ENCODE results near the gene TRAK1.

TRAK1 gene

DNA sequence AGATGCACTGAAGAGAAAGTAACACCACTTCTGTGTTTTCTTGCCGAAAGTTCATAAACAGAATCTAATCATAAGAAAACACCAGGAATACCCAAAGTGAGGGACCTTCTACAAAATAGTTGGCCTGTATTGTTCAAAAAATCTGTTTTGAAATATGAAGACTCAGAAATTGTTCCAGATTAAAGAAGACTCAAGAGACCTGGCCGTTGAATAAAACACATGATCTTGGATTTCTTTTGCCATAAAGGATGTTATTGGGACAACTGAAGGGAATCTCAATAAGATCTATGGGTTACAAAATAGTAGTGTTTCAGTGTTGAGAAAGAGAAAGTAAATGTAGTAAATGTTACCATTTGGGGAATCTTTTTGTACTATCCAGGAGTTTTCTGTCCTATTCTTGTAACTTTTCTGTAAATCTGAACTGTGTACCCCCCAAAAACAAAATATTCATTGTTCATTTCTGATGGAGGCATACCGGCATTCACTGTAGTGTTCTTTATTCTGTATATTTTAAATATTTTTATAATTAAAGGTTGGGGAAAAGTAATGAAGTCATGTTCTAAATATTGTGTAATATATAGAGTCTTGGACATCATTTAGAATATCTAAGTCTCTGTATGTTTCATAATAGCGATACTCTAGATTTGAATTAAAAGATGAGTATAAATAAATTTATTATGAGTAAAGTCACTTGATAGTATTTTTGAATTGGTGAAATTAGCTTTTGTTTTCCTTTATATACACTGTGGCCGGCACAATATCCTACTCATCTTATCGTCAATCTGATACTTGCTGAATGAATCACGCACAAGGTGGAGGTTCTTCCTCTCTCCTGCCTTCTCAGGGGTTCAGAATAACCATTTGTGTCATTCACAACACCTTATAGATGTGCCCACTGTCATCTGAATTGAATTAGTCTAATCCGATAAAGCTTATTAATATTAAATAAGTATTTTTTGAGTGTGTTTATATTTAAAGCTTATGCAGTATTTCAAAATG is 66.7 kb downstream of the TRAK1 start:
- no peak for DNase-seq

DNA sequence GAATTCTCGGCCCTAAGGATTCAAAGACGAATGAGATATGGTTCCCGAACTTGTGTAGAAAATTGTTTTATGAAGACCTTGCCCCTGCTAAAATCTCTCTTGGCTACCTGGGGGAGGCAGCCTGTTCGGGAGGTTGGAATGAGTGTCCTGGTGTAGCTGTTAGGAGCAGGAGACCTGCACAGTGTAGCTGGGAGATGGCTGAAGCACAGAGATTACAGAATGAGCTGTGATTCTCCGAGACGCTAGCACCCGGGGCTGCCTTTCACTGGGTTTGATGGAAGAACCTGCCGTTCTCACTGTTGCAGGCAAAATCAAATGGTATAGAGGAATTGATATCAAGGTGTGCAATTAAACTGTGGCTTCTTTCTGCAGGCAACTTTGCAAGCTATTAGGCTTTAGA is 68.0 kb downstream of the TRAK1 start:
- DNase-seq: no peak

- DNase-seq: no peak
Measured at GRCh38 chr3:42159706-42160472, 68.7 kb downstream of the TRAK1 start.

GRCh38 chr3:42161050-42161935 is 70.1 kb downstream of the TRAK1 start:
- no peak for DNase-seq

- no peak for DNase-seq
Measured at GRCh38 chr3:42162462-42162861, 71.3 kb downstream of the TRAK1 start.

GRCh38 chr3:42163622-42164244 is 72.6 kb downstream of the TRAK1 start:
- DNase-seq: no peak

DNA sequence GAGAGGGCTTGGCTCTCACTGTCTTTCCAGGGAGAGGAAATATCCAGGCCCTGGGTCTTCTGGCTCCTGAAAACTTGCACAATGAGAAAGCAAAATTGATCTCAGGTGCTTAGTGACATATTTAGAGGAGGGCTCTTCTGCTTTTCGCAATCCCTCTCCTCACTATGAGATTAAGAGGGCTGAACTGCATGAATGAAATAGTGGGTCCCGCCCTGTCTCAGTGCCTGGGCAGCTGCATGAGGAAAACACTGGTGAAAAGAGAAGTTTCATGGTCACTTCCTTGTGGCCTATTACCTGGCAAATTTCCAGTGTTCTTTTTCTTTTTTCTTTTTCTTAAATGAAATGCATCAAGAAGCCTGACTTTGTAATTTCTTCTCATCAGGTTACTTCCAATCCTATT is 73.5 kb downstream of the TRAK1 start:
- DNase-seq: no peak

GRCh38 chr3:42165211-42165610 is 74.1 kb downstream of the TRAK1 start:
- DNase-seq: no peak

DNA sequence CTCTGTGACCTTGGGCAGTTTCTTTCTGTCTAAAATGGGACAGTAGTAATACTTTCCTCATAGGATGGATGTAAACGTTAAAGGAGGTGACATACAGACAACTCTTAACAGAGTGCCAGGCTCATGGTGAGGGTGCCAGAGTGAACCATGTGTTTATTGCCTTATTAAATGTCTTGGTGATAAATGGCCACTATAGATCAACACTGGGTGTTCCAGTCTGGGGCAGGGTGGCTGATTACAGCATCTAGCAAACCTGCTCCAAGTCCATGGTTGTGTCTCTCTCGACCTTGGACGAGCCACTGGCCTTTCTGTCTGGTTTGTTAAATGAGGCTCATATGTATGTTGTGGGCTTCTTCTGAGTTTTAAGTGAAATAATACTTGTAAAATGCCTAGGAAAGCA is 75.1 kb downstream of the TRAK1 start:
- DNase-seq: no peak

DNA sequence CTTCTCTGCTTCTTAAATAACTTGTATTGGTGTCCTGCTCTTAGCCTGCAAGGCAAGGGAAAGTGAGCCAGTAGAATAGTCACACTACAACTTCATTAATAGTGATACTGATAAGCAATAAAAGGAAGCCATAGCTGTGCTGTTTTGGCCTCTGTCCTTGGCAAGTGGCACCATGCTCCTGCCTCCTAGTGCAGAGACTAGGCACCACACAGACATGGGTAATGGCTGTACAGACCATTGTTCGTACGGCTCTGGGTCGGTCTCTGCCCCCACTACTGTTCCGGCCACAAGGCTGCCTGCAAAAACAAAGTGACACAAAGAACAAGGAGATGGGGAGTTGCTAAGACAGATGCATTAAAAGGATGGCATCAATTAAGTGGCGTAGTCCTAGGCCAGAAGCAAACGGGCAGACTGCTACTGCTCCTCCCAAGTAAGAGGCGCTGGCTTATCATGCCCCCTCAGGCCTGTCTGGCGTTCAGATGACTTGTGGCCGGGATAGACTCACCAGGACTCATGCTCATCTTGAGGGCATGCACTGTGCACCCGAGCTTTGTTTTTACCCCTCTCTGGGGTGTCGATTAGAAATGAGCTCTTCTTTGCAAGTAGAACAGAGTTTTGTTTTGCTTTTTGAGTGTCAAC is 75.6 kb downstream of the TRAK1 start:
- DNase-seq: peak in 3 of 14 donors; percentile 25 to 34 (median 27)

- DNase-seq: no peak
Measured at GRCh38 chr3:42169579-42170120, 78.5 kb downstream of the TRAK1 start.

GRCh38 chr3:42172047-42172654 is 81.0 kb downstream of the TRAK1 start:
- DNase-seq: no peak

DNA sequence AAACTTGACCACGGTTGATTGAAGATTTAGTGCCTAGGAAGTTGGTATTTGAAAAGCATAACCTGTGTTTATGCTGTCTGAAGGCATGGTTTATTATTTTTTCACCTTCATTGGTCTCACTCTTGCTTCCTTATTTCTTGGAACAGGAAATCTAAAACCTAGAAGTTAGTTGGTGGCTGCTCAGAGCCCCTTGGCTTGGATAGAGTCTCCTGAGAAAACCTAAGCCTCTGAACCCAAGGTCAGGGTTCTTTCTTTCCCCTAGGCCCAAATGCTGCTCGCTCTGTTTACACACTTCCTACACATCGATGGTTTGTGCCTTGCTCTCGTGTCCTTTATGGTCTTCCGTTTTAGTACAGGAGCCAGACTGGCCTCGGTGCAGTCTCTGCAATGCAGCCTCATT is 82.2 kb downstream of the TRAK1 start:
- DNase-seq: no peak

DNA sequence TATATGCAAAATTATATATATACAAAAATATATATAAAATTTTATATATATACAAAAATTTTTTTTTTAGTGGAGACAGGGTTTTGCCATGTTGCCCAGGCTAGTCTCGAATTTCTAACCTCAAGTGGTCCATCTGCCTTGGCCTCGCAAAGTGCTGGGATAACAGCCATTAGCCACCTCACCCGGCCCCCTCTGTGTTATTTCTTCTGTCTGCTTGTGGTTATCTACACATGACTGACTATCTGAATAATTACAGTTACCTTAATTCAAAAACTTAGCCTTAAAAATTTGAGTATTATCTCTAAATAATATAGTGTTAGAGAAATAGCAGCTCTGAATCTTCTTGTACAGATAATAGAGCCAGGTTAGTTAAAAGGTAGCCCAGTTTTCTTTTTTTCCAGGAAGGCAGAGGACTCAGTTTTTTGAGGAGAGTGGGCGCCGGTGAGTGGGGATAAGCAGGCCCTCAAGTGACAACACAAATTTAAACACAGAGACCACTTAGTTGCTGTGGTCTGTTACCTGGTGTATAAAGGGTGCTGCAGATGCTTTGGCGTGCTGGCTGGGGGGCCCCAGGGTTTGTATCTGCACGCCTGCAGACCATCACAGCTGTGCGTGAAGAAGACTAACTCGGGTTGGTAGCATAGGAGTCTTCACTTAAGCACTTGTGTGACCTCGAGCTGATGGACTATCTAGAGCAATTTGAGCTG is 83.7 kb downstream of the TRAK1 start:
- no peak for DNase-seq

GRCh38 chr3:42175386-42176240 is 84.5 kb downstream of the TRAK1 start:
- DNase-seq: no peak

GRCh38 chr3:42176242-42177034 is 85.3 kb downstream of the TRAK1 start:
- DNase-seq: no peak

DNA sequence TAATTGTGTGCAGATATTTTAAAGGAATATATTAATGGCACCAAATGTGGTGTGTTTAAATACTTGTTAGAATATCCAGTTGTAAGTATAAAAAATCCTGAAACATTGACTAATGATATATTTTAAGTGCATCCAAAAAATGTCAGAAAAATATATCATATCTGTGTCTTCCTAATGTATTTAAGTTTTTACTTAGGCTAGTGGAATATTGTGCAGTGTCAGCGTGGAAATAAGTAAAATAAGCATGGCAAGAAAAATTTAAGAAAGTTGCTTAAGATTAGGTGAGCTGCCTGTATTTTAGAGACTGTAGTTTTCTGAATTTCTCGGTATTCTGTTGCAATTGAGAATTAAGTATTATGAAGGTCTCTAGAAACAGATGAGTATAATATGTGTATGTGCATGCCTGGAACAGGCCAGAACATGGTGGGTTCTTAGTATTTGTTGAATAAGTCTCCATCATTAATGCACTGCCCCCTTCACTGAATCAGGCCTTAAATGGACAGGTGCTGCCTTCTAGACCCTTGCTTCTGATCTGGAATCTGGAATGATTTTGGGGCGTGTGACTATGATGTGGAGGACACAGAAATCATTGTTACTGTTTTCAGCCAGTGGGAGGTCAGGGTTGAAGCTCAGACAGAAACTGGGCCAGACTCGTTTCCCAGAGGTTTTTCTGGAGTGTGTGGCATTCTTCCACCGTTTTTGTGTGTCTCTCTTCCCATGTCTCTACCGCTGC is 86.1 kb downstream of the TRAK1 start:
- DNase-seq: no peak

DNA sequence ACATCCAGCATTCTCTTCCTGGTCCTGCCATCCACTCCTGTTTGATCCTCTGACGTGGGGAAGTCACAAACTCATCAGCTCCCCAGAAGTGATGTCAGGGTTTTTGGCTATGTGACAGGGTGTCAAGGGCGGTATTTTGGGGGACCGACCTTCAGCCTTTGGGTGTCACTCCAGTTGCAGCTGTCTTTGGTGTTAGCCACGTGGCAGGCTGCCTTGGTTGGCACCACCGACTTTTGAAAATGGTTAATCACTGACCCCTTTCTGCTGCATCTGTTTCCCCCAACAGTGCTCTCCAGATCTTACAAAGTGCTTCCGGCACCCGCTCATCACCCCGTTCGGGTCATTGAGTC is 86.6 kb downstream of the TRAK1 start:
- DNase-seq: no peak

All from C1 segment of cervical spinal cord (tissue), 14 donors.